NCI-H146 (cell line): Measurements from ENCODE around the gene HRH1.
"Not testable (repeated sequence)": the region's sequence is repeated elsewhere in the genome, so short reads cannot be mapped to it uniquely, and the experiment has no call there.

Source experiments
- DNase-seq: peaks from one replicate; lab custom pipeline; 2025; lab: John Stamatoyannopoulos, UW

The HRH1 gene

GRCh38 chr3:11154036-11154952 lies at the start of gene HRH1:
Gene HRH1 (plus strand): TSS chr3:11154493. CDS start chr3:11259038, 104,545 bp downstream.
- no peak for DNase-seq

- DNase-seq, result not testable (repeated sequence)
Measured at GRCh38 chr3:11113316-11113715, 41.0 kb upstream of the HRH1 start.

GRCh38 chr3:11115548-11115947 lies 38.7 kb upstream of the HRH1 start:
- no peak for DNase-seq

GRCh38 chr3:11116336-11117059 lies 37.8 kb upstream of the HRH1 start:
- no peak for DNase-seq

- no peak for DNase-seq
Measured at GRCh38 chr3:11117591-11117990, 36.7 kb upstream of the HRH1 start.

GRCh38 chr3:11118181-11118682 lies 36.1 kb upstream of the HRH1 start:
- DNase-seq, result no peak

GRCh38 chr3:11120091-11120805 lies 34.0 kb upstream of the HRH1 start:
- no peak for DNase-seq

GRCh38 chr3:11126653-11127052 lies 27.6 kb upstream of the HRH1 start:
- no peak for DNase-seq

GRCh38 chr3:11128682-11129632 lies 25.3 kb upstream of the HRH1 start:
- DNase-seq, result no peak

- DNase-seq, result no peak
Measured at GRCh38 chr3:11130385-11130784, 23.9 kb upstream of the HRH1 start.

GRCh38 chr3:11131371-11131770 lies 22.9 kb upstream of the HRH1 start:
- no peak for DNase-seq

GRCh38 chr3:11131886-11132285 lies 22.4 kb upstream of the HRH1 start:
- DNase-seq, result not testable (repeated sequence)

- no peak for DNase-seq
Measured at GRCh38 chr3:11132861-11133260, 21.4 kb upstream of the HRH1 start.

- DNase-seq, result no peak
Measured at GRCh38 chr3:11134794-11135193, 19.5 kb upstream of the HRH1 start.

GRCh38 chr3:11136116-11136515 lies 18.2 kb upstream of the HRH1 start:
- DNase-seq, result no peak

- no peak for DNase-seq
Measured at GRCh38 chr3:11136830-11137626, 17.3 kb upstream of the HRH1 start.

GRCh38 chr3:11137627-11137959 lies 16.7 kb upstream of the HRH1 start:
- no peak for DNase-seq

GRCh38 chr3:11138371-11138770 lies 15.9 kb upstream of the HRH1 start:
- DNase-seq, result no peak

GRCh38 chr3:11140030-11140712 lies 14.1 kb upstream of the HRH1 start:
- DNase-seq, result no peak

- DNase-seq, result no peak
Measured at GRCh38 chr3:11140713-11141104, 13.6 kb upstream of the HRH1 start.
